Retinal pigment epithelial cell (primary cell): ENCODE data around the gene CPSF4L.
A peak's percentile ranks its signal among the peaks of the same experiment; 100 is the strongest.

ENCODE experiments used
- DNase-seq: peaks from one replicate; pipeline ENCODE4 v3.0.0-alpha.2; 2010; ENCODE audit warnings: low read depth
- H3K4me3 ChIP-seq: 2 replicates; pipeline ENCODE4 v1.5.1; 2011; ENCODE audit warnings: mild to moderate bottlenecking, low read length, control low read depth, moderate library complexity
- CTCF ChIP-seq: conservative IDR thresholded peaks from 2 replicates; pipeline ENCODE4 v1.5.1; 2011; ENCODE audit warnings: low read depth, low read length, control low read depth, inconsistent platforms

CPSF4L gene

GRCh38 chr17:73224663-73225305 is 36.9 kb downstream of the CPSF4L start:
- H3K4me3 ChIP-seq: no peak overlapping the region
- no peak for TF ChIP-seq CTCF
- DNase-seq: no peak

GRCh38 chr17:73224237-73224636 is 37.4 kb downstream of the CPSF4L start:
- no peak overlapping the region for H3K4me3 ChIP-seq
- DNase-seq: no peak
- TF ChIP-seq CTCF: no peak

- H3K4me3 ChIP-seq: no peak overlapping the region
- no peak for TF ChIP-seq CTCF
- DNase-seq: no peak
Measured at GRCh38 chr17:73223626-73224230, 38.0 kb downstream of the CPSF4L start.

GRCh38 chr17:73215447-73215846 is 46.2 kb downstream of the CPSF4L start:
- no peak for DNase-seq
- TF ChIP-seq CTCF: peak; percentile 9
- H3K4me3 ChIP-seq: no peak overlapping the region

- DNase-seq: no peak
- no peak for TF ChIP-seq CTCF
- H3K4me3 ChIP-seq: no peak overlapping the region
Measured at GRCh38 chr17:73214851-73215250, 46.8 kb downstream of the CPSF4L start.

- no peak overlapping the region for H3K4me3 ChIP-seq
- DNase-seq: no peak
- no peak for TF ChIP-seq CTCF
Measured at GRCh38 chr17:73214008-73214407, 47.7 kb downstream of the CPSF4L start.

- TF ChIP-seq CTCF: no peak
- DNase-seq: no peak
- H3K4me3 ChIP-seq: no peak overlapping the region
Measured at GRCh38 chr17:73211745-73212144, 49.9 kb downstream of the CPSF4L start.
